Small intestine (tissue), 16 donors: ENCODE measurements around the gene NR2C2. TPM values are rescaled to one million over a fixed set of nuclear protein-coding genes. Genes with fewer than 3 reads are reported as not detected.
A peak's percentile ranks its signal among the peaks of the same experiment; 100 is the strongest.
"Not testable (repeated sequence)": the region's sequence is repeated elsewhere in the genome, so short reads cannot be mapped to it uniquely, and the experiment has no call there.

ENCODE experiments used
- DNase-seq, 2 donors: peaks; one replicate each; pipeline versions ENCODE4 v3.0.0 to v3.0.0-alpha.2; 2013
- FAIRE-seq: peaks from 2 replicates; lab custom pipeline; 2012; peaks lifted over from hg19 to GRCh38; lab: Jason Lieb, UNC
- H3K27ac ChIP-seq, 3 donors: one replicate each; pipeline ENCODE4 v1.5.1; 2013; ENCODE audit warnings: low read length in 2 of 3, mild to moderate bottlenecking in 2 of 3, control low read depth in 1 of 3, inconsistent platforms in 1 of 3, low read depth in 1 of 3, moderate library complexity in 1 of 3
- H3K27me3 ChIP-seq, 3 donors: one replicate each; pipeline ENCODE4 v1.6.1; 2013; ENCODE audit warnings: low read length in 3 of 3, inconsistent platforms in 1 of 3; ENCODE audit not compliant: control insufficient read depth in 3 of 3, insufficient read depth in 3 of 3
- H3K36me3 ChIP-seq, 3 donors: one replicate each; pipeline ENCODE4 v1.6.1; 2013; ENCODE audit warnings: low read length in 3 of 3, inconsistent platforms in 1 of 3, low read depth in 1 of 3, mild to moderate bottlenecking in 1 of 3, moderate library complexity in 1 of 3; ENCODE audit not compliant: control insufficient read depth in 3 of 3, insufficient read depth in 2 of 3
- H3K4me1 ChIP-seq, 3 donors: one replicate each; pipeline ENCODE4 v1.6.1; 2013; ENCODE audit warnings: low read length in 2 of 3, inconsistent platforms in 1 of 3, low read depth in 1 of 3, mild to moderate bottlenecking in 1 of 3, moderate library complexity in 1 of 3; ENCODE audit not compliant: control insufficient read depth in 3 of 3, insufficient read depth in 2 of 3
- H3K4me3 ChIP-seq, 3 donors: one replicate each; pipeline ENCODE4 v1.5.1; 2013; ENCODE audit warnings: low read length in 3 of 3, control low read depth in 1 of 3, inconsistent platforms in 1 of 3, low read depth in 1 of 3, mild to moderate bottlenecking in 1 of 3, moderate library complexity in 1 of 3
- H3K9me3 ChIP-seq, 2 donors: one replicate each; pipeline ENCODE4 v1.6.1; 2013; ENCODE audit warnings: low read depth in 1 of 2, low read length in 1 of 2; ENCODE audit not compliant: control insufficient read depth in 2 of 2, insufficient read depth in 1 of 2
- WGBS, 3 donors: extraction: QIAGEN DNeasy Blood & Tissue Kit; methylation state at CpG; one replicate each; pipeline ENCODE4 v1.1.7; 2013; 5-methylcytosine and 5-hydroxymethylcytosine counted together
- long read RNA-seq, 10 donors: transcript quantifications; one replicate each; lab custom pipeline, GENCODE V29; 2026
- polyA plus RNA-seq, 4 donors: library from polyadenylated mRNA; stranded (reverse) in 3 of 4; unstranded in 1 of 4; fragments of 200-250 nt in 3 of 4; fragments of 120-200 nt in 1 of 4; gene quantifications; one replicate each; pipeline versions ENCODE4 v1.2.1 to v1.2.3, GENCODE V29; 2013
- donor health status: healthy with polysubstance abuse.
- donor health status: control.
- donor health status: control.
- donor health status: Bipolar disorder and iron deficiency.
- donor health status: healthy.

Gene NR2C2
- 10 to 100 TPM in 3 of 4 donors, 1 to 10 TPM in 1; 7.8 to 40.4 (median 10.1) TPM for polyA plus RNA-seq
- long read RNA-seq, donor 1 = 0 reads
- long read RNA-seq, donor 2 = 0 reads
- long read RNA-seq, donor 3, partial matches to known transcripts = 0 of 3 reads
- long read RNA-seq, donor 3, other reads (novel, unspliced or antisense) = 0 of 3 reads
- long read RNA-seq, donor 4, partial matches to known transcripts = 0 of 1 reads
- long read RNA-seq, donor 4, other reads (novel, unspliced or antisense) = 0 of 1 reads
- long read RNA-seq, donor 5, partial matches to known transcripts = 0 of 1 reads
- long read RNA-seq, donor 5, other reads (novel, unspliced or antisense) = 0 of 1 reads
- long read RNA-seq, donor 6, partial matches to known transcripts = 76 of 79 reads
- long read RNA-seq, donor 6, other reads (novel, unspliced or antisense) = 0 of 79 reads
- long read RNA-seq, donor 7 = 0 reads
- long read RNA-seq, donor 8, partial matches to known transcripts = 0 of 1 reads
- long read RNA-seq, donor 8, other reads (novel, unspliced or antisense) = 0 of 1 reads
- long read RNA-seq, donor 9, partial matches to known transcripts = 0 of 2 reads
- long read RNA-seq, donor 9, other reads (novel, unspliced or antisense) = 0 of 2 reads
- long read RNA-seq, donor 10, partial matches to known transcripts = 16 of 87 reads
- long read RNA-seq, donor 10, other reads (novel, unspliced or antisense) = 69 of 87 reads

DNA sequence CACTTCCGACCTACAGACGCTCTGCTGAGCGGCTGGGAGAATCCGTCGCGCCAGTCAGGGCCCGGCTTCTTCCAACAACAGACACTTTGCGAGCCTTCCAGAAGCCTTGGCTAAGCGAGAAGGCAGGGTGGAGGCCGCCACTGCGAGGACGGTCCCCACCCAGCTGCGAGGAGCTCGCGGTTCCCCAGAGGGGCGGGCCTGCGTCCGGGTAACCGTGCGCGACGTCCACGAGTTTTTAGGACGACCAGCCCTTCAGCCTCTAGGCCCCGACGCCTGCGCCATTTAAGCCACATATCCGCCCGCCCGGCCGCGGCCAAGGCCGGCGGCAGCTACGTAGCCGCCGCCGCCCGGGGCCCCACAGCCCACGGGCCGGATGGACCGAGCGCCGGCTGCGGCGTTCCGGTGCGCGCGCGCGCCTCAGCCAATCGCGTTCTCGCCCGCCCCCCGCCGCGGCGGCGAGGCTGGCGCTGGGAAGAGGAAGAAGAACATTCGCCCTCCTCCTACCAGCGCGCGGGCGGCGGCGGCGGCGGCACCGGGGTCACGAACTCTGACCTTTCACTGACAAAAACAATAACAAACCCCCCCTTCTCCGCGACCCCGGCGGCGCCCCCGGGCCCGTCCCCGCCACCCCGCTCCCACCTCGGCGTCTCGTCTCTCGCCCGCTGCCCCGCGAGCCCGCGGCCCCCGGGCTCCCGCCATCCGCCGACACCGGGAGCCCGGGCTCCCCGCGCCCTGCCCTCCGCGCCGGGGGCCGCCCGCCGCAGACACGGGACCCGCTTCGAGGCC lies at the start of gene NR2C2:
Gene NR2C2 (plus strand): TSS at position 484 of the 786 bp plus-strand sequence. CDS start 56,332 bp downstream, outside the sequence.
- Histone ChIP-seq H3K4me3 (peak within 1 kb of the TSS; percentile 74 to 99 (median 93)), H3K36me3 (peaks cover 0 to 21% (median 4%) of the 10 kb centered on the region in 3 donors), H3K27me3 (no peaks in the 10 kb centered on the region), H3K9me3 (no peaks in the 10 kb centered on the region), H3K4me1 (peaks cover 5 to 36% (median 10%) of the 10 kb centered on the region in 3 donors), H3K27ac (peak within 1 kb of the TSS; percentile 99 to 100 (median 100))
- WGBS, 3 donors = 1% methylated on average over 55 to 108 of the region's 108 CpGs
- DNase-seq = peak; percentile 89 to 94
- FAIRE-seq = no peak

- FAIRE-seq (no peak), DNase-seq (peak in 1 of 2 donors; percentile 52)
- Histone ChIP-seq H3K4me1 (peaks cover 0 to 9% (median 0%) of the 10 kb centered on the region in 3 donors), H3K9me3 (no peaks in the 10 kb centered on the region), H3K27ac (no peak overlapping the region), H3K4me3 (no peak overlapping the region), H3K27me3 (peaks cover 0 to 2% (median 0%) of the 10 kb centered on the region in 3 donors), H3K36me3 (peaks cover 0 to 9% (median 0%) of the 10 kb centered on the region in 3 donors)
- WGBS, 3 donors = 54 to 60% (median 57%) methylated on average over 7 of the region's 7 CpGs
Measured at GRCh38 chr3:14898929-14899328, 48.5 kb upstream of the NR2C2 start.

GRCh38 chr3:14899993-14900618 lies 47.3 kb upstream of the NR2C2 start:
- FAIRE-seq (no peak), DNase-seq (peak; percentile 58 to 90)
- Histone ChIP-seq H3K4me3 (no peak overlapping the region), H3K36me3 (peaks cover 0 to 9% (median 0%) of the 10 kb centered on the region in 3 donors), H3K4me1 (peaks cover 0 to 9% (median 0%) of the 10 kb centered on the region in 3 donors), H3K9me3 (peaks cover 0 to 5% of the 10 kb centered on the region in 2 donors), H3K27me3 (peaks cover 0 to 2% (median 0%) of the 10 kb centered on the region in 3 donors), H3K27ac (no peak overlapping the region)
- WGBS, 3 donors = 20 to 67% (median 53%) methylated on average over 9 of the region's 9 CpGs

DNA sequence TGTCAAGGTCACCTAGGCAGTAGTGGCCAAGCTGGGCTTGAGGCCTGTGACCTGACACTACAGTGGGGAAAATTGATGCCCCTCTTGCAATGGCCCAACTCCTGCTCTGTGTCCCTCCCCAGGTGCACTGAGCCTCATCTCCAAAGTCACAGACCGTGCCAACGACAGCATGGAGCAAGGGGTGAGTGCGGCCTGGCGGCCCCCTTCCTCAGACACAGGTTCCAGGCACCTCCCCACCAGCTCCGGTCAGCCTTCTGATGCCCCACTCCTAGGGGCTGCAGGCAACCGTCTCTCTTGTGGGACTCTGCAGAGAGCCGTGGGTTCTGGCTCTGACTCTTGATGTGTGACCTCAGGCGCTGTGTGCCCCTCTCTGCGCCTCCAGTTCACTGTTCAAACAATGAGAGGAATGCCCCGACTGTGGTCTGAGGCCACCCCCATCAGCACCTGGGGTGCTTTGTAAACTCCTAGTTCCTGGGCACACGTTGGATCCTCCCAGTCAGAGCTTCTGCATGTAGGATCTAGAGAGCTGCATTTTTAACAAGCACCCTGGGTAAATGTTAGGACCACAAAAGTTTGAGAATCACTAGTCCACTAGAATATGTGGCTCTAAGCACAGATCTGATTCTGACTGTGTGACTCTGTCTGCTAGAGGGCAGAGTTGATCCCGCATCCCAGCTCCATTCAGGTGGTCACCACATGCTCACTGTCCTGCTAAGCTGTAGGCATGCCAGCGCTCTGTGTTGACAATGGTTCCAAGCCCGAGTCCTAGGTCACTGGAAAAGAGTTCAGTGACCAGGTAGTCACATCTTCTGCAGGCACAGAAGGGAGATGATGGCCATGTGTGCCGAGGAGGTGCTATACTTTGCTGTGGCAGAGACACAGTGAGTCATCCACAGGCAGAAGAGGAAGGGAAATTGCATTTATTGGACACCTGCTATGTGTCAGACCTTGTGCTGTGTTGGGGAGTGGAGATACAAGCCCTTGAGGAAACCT lies 46.2 kb upstream of the NR2C2 start:
- peaks cover 0 to 2% (median 0%) of the 10 kb centered on the region in 3 donors for H3K27me3 ChIP-seq
- H3K9me3 ChIP-seq = peaks cover 0 to 16% of the 10 kb centered on the region in 2 donors
- peak in 1 of 2 donors; percentile 27 for DNase-seq
- WGBS, 3 donors = 75 to 77% (median 76%) methylated on average over 15 of the region's 15 CpGs
- no peak overlapping the region for H3K27ac ChIP-seq
- H3K4me1 ChIP-seq = peaks cover 0 to 9% (median 0%) of the 10 kb centered on the region in 3 donors
- peaks cover 0 to 12% (median 0%) of the 10 kb centered on the region in 3 donors for H3K36me3 ChIP-seq
- no peak for FAIRE-seq
- no peak overlapping the region for H3K4me3 ChIP-seq

DNA sequence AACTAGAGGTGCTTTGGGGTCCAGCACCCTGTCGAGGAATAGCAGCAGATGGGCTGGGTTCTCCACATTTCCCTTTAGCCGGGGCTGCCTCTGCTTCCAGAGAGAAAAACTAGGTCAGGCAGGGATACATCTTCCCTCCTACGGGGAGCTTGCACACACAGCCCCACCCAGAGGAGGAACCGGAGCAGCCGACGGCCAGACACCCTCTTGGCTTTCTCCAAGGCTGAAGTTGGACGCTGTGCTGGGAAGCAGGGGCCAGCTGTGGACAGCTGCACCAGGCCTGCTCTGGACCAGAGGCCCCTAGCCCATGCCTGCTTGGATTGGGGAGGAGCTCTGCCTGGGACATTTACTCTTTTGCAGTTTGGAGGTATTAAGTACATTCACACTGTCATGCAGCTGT lies 44.7 kb upstream of the NR2C2 start:
- H3K36me3 ChIP-seq = peaks cover 0 to 14% (median 0%) of the 10 kb centered on the region in 3 donors
- 43 to 63% (median 55%) methylated on average over 7 of the region's 7 CpGs for WGBS, 3 donors
- DNase-seq (peak in 1 of 2 donors; percentile 47), FAIRE-seq (no peak)
- peaks cover 0 to 18% of the 10 kb centered on the region in 2 donors for H3K9me3 ChIP-seq
- no peaks in the 10 kb centered on the region for H3K27me3 ChIP-seq
- H3K4me3 ChIP-seq = no peak overlapping the region
- peaks cover 0 to 9% (median 0%) of the 10 kb centered on the region in 3 donors for H3K4me1 ChIP-seq
- H3K27ac ChIP-seq = peak overlapping the region in 1 of 3 donors; percentile 51

- DNase-seq, H3K27me3 ChIP-seq, H3K4me1 ChIP-seq, H3K27ac ChIP-seq, H3K4me3 ChIP-seq, FAIRE-seq: not testable (repeated sequence)
- WGBS, 3 donors = 91 to 100% (median 98%) methylated on average over 1 of the region's 3 CpGs
- peaks cover 0 to 13% (median 0%) of the 10 kb centered on the region in 3 donors for H3K36me3 ChIP-seq
- H3K9me3 ChIP-seq = peaks cover 0 to 18% of the 10 kb centered on the region in 2 donors
Measured at GRCh38 chr3:14903501-14903900, 43.9 kb upstream of the NR2C2 start.
